HEK293T (cell line): ENCODE results near the gene FBXO17.

Experiments
- CTCF ChIA-PET: fragments of 350-600 bp; formaldehyde crosslinking; extraction: SDS; loops from one replicate; lab custom pipeline; 2021; ENCODE audit warnings: antibody characterized with exemption, inconsistent platforms; lab: Yijun Ruan, JAX
- POLR2A ChIA-PET: fragments of 350-600 bp; formaldehyde crosslinking; extraction: SDS; loops from one replicate; lab custom pipeline; 2020; ENCODE audit warnings: antibody characterized with exemption, inconsistent platforms; lab: Yijun Ruan, JAX
- DNase-seq: peaks from one replicate; pipeline ENCODE4 v3.0.0; 2012; ENCODE audit warnings: mixed read lengths; ENCODE audit errors: extremely low spot score
- ARNT ChIP-seq: fragments of 450-650 bp; IDR thresholded peaks from 2 replicates; pipeline ENCODE4 v1.6.1; 2017; ENCODE audit warnings: mild to moderate bottlenecking
- BHLHE40 ChIP-seq: fragments of 450-650 bp; IDR thresholded peaks from 2 replicates; pipeline ENCODE4 v1.6.1; 2016; ENCODE audit warnings: mild to moderate bottlenecking, moderate library complexity, borderline replicate concordance
- CTBP1 ChIP-seq: fragments of 450-650 bp; IDR thresholded peaks from 2 replicates; pipeline ENCODE4 v1.6.1; 2016; ENCODE audit warnings: borderline replicate concordance
- ELF4 ChIP-seq: fragments of 450-650 bp; IDR thresholded peaks from 2 replicates; pipeline ENCODE4 v1.6.1; 2017; ENCODE audit warnings: antibody characterized with exemption
- FOXA1 ChIP-seq: fragments of 450-650 bp; IDR thresholded peaks from 2 replicates; pipeline ENCODE4 v1.6.1; 2016; ENCODE audit warnings: mild to moderate bottlenecking
- FOXK2 ChIP-seq: fragments of 450-650 bp; IDR thresholded peaks from 2 replicates; pipeline ENCODE4 v1.6.1; 2016; ENCODE audit warnings: mild to moderate bottlenecking
- FOXM1 ChIP-seq: fragments of 450-650 bp; IDR thresholded peaks from 2 replicates; pipeline ENCODE4 v1.6.1; 2017; ENCODE audit warnings: mild to moderate bottlenecking, borderline replicate concordance
- HDGF ChIP-seq: fragments of 450-650 bp; IDR thresholded peaks from 2 replicates; pipeline ENCODE4 v1.6.1; 2017; ENCODE audit warnings: antibody characterized with exemption, borderline replicate concordance
- L3MBTL2 ChIP-seq: fragments of 450-650 bp; conservative IDR thresholded peaks from 2 replicates; pipeline ENCODE4 v1.6.1; 2016; ENCODE audit warnings: mild to moderate bottlenecking
- LEF1 ChIP-seq: fragments of 450-650 bp; IDR thresholded peaks from 2 replicates; pipeline ENCODE4 v1.6.1; 2017; ENCODE audit warnings: mild to moderate bottlenecking, borderline replicate concordance
- NFRKB ChIP-seq: fragments of 450-650 bp; IDR thresholded peaks from 2 replicates; pipeline ENCODE4 v1.6.1; 2016; ENCODE audit warnings: mild to moderate bottlenecking, moderate library complexity
- SP1 ChIP-seq: fragments of 450-650 bp; IDR thresholded peaks from 2 replicates; pipeline ENCODE4 v1.6.1; 2017
- SUZ12 ChIP-seq: fragments of 450-650 bp; IDR thresholded peaks from 2 replicates; pipeline ENCODE4 v1.6.1; 2016; ENCODE audit warnings: mild to moderate bottlenecking
- TARDBP ChIP-seq: fragments of 450-650 bp; IDR thresholded peaks from 2 replicates; pipeline ENCODE4 v1.6.1; 2016
- ZNF384 ChIP-seq: fragments of 450-650 bp; IDR thresholded peaks from 2 replicates; pipeline ENCODE4 v1.6.1; 2016
- TF ChIP-seq, protein P1 (sequence below): fragments of 450-650 bp; IDR thresholded peaks from 2 replicates; pipeline ENCODE4 v1.6.1; 2016

The FBXO17 gene, protein sequence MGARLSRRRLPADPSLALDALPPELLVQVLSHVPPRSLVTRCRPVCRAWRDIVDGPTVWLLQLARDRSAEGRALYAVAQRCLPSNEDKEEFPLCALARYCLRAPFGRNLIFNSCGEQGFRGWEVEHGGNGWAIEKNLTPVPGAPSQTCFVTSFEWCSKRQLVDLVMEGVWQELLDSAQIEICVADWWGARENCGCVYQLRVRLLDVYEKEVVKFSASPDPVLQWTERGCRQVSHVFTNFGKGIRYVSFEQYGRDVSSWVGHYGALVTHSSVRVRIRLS

DNA sequence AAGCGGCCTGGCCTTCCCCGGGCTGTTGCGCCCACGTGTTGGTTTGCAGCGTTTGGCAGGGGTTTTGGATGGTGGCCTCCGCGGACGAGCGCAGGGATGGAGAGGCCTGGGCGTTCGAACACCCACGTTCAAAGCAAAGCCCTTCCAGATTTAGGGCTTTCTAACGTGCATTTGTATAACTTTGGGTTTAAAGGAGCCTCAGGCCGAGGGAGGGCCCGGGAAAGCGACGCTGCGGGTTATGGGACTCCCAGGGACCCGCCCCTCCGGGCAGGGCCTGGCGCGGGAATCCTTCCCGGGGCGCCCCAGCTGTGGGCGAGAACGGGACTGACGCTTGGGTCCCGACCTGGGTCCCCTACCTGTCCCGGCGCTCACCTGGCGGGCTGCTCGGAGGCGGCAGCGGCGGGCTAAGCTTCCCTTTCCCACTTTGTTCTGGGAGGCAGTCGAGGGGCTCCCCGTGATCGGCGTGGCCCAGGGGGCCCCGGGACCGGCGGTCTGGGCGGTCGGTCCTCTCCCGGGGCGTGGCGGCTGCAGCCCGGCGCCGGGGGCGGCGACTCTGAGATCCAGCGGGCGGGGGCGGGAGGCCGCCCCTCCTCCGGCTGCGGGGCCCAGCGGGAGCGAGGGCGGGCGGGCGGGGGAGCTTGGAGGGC, at the start of gene FBXO17:
TSS of gene FBXO17 (minus strand) at position 529 of the 647 bp plus-strand sequence. CDS start 25,423 bp downstream, outside the sequence.
- POLR2A ChIA-PET, result interaction anchor here (0.9 to 2.6 kb wide), 13 partner anchors 13 to 98 kb away, joined by 3 to 8 read pairs (median 3); partner anchors contain the start of gene FBXO27
- TF ChIP-seq FOXA1 (no peak), L3MBTL2 (peak; percentile 92), SP1 (no peak)
- DNase-seq, result peak; percentile 70

DNA sequence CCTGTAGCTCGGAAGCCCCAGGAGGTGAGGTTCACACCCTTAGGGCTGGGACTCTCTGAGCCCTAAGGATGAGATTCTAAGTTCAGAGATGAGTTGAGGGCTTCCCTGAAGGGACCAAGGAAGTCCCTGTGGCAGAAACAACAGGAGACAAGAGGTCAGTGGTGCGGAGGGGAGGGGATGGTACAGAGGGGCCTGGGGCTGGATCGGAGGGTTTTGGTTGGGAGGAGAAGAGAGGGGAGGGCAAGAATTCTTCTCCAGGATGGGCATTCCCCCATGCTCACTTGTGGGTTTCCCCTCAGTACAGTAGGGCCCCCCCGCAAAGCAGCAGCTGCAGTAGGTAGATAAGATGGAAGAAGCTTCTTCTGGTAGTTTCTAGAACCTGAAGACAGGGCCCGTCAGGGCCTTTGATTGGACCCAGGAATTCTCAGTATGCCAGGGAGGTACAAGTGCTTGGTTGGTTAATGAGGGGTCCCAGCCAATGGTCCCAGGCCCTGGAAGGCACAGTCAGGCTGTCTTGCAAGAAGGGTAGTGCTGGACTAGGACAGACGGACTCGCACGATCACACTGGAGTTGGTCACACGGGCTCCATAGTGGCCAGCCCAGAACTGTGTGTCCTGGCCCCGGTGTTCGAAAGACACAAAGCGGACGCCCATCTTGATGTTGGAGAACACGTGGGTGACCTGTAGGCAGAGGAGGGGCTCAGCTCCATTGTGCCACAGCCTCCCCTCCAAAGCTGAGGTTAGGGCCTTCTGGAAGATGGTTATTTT, 49.5 kb upstream of the FBXO17 start:
- DNase-seq, result no peak
- TF ChIP-seq HDGF (no peak), NFRKB (no peak)
- ChIA-PET POLR2A (no interaction called here), CTCF (no interaction called here)

More for the DNA sequence above, at the start of gene FBXO17:
- CTCF ChIA-PET, result interaction anchor here (0.5 to 1.0 kb wide), 3 partner anchors 13 to 144 kb away, joined by 3 read pairs; no protein-coding TSS in a partner anchor

DNA sequence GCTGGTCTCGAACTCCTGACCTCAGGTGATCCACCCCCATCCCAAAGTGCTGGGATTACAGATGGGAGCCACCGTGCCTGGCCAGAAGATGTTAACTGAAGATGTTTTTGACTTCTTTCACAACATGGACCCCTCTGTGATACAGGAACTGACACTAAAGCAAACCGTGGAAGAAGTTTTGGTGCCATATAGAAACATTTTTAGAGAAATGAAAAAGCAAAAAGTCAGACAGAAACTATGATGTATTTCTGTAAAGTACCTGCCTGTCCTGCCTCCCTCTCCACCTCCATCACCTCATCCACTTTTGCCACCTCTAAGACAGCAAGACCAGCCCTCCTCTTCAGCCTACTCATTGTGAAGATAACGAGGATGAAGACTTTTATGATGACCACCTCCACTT, 45.5 kb upstream of the FBXO17 start:
- TF ChIP-seq ZNF384 (no peak), CTBP1 (no peak), FOXK2 (no peak), ELF4 (no peak), L3MBTL2 (no peak), ARNT (no peak), FOXA1 (no peak), SP1 (no peak), BHLHE40 (no peak), LEF1 (no peak), HDGF (no peak), NFRKB (no peak), FOXM1 (no peak), TARDBP (no peak), SUZ12 (no peak)
- TF ChIP-seq, protein P1, sequence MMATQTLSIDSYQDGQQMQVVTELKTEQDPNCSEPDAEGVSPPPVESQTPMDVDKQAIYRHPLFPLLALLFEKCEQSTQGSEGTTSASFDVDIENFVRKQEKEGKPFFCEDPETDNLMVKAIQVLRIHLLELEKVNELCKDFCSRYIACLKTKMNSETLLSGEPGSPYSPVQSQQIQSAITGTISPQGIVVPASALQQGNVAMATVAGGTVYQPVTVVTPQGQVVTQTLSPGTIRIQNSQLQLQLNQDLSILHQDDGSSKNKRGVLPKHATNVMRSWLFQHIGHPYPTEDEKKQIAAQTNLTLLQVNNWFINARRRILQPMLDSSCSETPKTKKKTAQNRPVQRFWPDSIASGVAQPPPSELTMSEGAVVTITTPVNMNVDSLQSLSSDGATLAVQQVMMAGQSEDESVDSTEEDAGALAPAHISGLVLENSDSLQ, result no peak
- ChIA-PET CTCF (no interaction called here), POLR2A (no interaction called here)
- DNase-seq, result no peak

DNA sequence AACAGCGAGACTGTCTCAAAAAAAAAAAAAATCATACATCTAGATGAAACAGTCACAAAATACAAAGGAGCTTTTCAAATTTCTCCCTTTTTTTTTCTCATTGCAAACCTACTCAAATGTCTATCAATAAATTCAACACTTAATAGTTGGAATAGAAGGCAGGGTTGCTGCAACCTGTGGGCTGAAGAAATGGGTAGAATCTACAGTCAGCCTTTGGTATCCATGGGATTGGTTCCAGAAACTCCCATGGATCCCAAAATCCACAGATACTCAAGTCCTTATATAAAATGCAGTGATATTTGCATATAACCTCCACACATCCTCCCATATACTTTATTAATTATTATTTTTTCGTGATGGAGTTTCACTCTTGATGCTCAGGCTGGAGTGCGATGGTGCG, 42.1 kb upstream of the FBXO17 start:
- no peak for DNase-seq
- ChIA-PET POLR2A (interaction anchor here (0.6 kb wide), 1 partner anchor 40 kb away, joined by 3 read pairs; no protein-coding TSS in a partner anchor), CTCF (no interaction called here)
- no peak for TF ChIP-seq BHLHE40
- no peak for TF ChIP-seq FOXK2
- no peak for TF ChIP-seq ZNF384
- TF ChIP-seq ELF4, result no peak
- TF ChIP-seq ARNT, result no peak
- TF ChIP-seq, protein P1, result no peak
- TF ChIP-seq SP1, result no peak
- no peak for TF ChIP-seq L3MBTL2

DNA sequence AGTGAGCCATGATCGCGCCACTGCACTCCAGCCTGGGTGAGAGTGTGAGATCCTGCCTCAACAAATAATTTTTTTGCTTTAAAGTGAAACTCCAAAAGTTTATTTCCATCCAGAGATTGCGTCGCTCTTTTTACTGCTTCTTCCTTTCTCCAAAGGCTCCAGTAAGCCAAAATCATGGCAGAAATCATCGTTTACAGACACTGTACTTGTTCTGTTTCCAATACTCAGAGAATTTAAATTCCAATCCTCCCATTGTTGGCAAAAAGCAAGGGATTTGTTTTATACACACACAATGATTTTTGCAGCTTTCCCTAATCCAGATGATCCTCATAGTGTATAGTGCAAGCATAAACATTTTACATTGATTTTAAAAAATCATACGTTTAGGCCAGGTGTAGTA, 41.5 kb upstream of the FBXO17 start:
- POLR2A ChIA-PET, result no interaction called here
- TF ChIP-seq, protein P1, result no peak
- TF ChIP-seq FOXM1 (no peak), FOXK2 (no peak), ZNF384 (no peak), TARDBP (no peak), CTBP1 (no peak), LEF1 (no peak), FOXA1 (no peak), ARNT (no peak), ELF4 (no peak), BHLHE40 (no peak), SP1 (no peak), SUZ12 (no peak), L3MBTL2 (no peak), NFRKB (no peak), HDGF (no peak)
- CTCF ChIA-PET, result no interaction called here
- no peak for DNase-seq

DNA sequence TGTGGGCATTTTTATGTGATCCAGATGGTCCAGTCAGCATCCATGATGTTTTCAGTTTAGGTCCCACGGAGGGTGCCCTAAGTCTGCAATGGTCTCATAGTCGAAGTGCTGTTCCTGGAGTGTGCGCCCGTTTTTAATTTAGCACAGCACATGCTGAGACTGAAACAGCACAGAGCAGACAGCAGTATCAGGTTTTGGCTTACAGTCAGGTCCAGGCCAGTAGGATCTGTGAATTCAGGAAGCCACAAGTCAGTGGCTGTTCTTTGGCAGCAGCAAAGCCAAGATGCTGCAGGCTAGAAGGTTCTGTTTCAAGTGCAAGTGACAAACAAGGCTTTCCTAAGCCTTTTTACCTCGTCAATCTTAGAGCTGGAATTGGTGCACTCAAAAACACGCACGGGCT, 38.5 kb upstream of the FBXO17 start:
- TF ChIP-seq SUZ12 (no peak), BHLHE40 (no peak), ZNF384 (no peak), CTBP1 (no peak), LEF1 (no peak), FOXA1 (no peak), FOXK2 (no peak), TARDBP (no peak), ARNT (no peak), HDGF (no peak), L3MBTL2 (no peak), FOXM1 (no peak), NFRKB (no peak), ELF4 (no peak), SP1 (no peak)
- TF ChIP-seq, protein P1, result no peak
- CTCF ChIA-PET, result no interaction called here
- POLR2A ChIA-PET, result interaction anchor here (1.2 kb wide), 1 partner anchor 39 kb away, joined by 3 read pairs; the partner anchor contains the start of gene FBXO17

More for the DNA sequence above, 38.5 kb upstream of the FBXO17 start:
- no peak for DNase-seq
